IMR-90 (cell line): ENCODE measurements around the gene WNK1.
"Not testable (repeated sequence)": the region's sequence is repeated elsewhere in the genome, so short reads cannot be mapped to it uniquely, and the experiment has no call there.

Experiments
- BHLHE40 ChIP-seq: fragments of 150-350 bp; IDR thresholded peaks from 2 replicates; pipeline ENCODE4 v1.6.1; 2016; ENCODE audit warnings: mild to moderate bottlenecking, low read depth, low read length
- CEBPB ChIP-seq: IDR thresholded peaks from 2 replicates; pipeline ENCODE4 v1.6.1; 2012; ENCODE audit warnings: low read depth, low read length, improper control_type of control experiment
- CTCF ChIP-seq: conservative IDR thresholded peaks from 2 replicates; pipeline ENCODE4 v1.5.1; 2012; ENCODE audit warnings: mild to moderate bottlenecking, low read depth, low read length, improper control_type of control experiment
- ELK1 ChIP-seq: fragments of 150-350 bp; IDR thresholded peaks from 2 replicates; pipeline ENCODE4 v1.6.1; 2016; ENCODE audit warnings: low read depth, mild to moderate bottlenecking, low read length, moderate library complexity, borderline replicate concordance
- MAFK ChIP-seq: IDR thresholded peaks from 2 replicates; pipeline ENCODE4 v1.6.1; 2012; ENCODE audit warnings: low read depth, low read length, improper control_type of control experiment
- MAZ ChIP-seq: IDR thresholded peaks from 2 replicates; pipeline ENCODE4 v1.6.1; 2012; ENCODE audit warnings: low read depth, mild to moderate bottlenecking, low read length, improper control_type of control experiment, moderate library complexity, borderline replicate concordance
- POLR2A ChIP-seq: IDR thresholded peaks from 2 replicates; pipeline ENCODE4 v1.6.1; 2012; ENCODE audit warnings: mild to moderate bottlenecking, low read depth, low read length
- RAD21 ChIP-seq: IDR thresholded peaks from 2 replicates; pipeline ENCODE4 v1.6.1; 2012; ENCODE audit warnings: low read length, improper control_type of control experiment
- RCOR1 ChIP-seq: IDR thresholded peaks from 2 replicates; pipeline ENCODE4 v1.6.1; 2012; ENCODE audit warnings: mild to moderate bottlenecking, low read length, improper control_type of control experiment; ENCODE audit not compliant: insufficient replicate concordance
- RFX5 ChIP-seq: IDR thresholded peaks from 2 replicates; pipeline ENCODE4 v1.8.0; 2012; ENCODE audit warnings: low read depth, mild to moderate bottlenecking, low read length, moderate library complexity
- SMC3 ChIP-seq: fragments of 150-350 bp; IDR thresholded peaks from 2 replicates; pipeline ENCODE4 v1.6.1; 2016; ENCODE audit warnings: low read depth, mild to moderate bottlenecking, antibody characterized with exemption, low read length, moderate library complexity
- USF2 ChIP-seq: fragments of 150-350 bp; IDR thresholded peaks from 2 replicates; pipeline ENCODE4 v1.6.1; 2017; ENCODE audit warnings: mild to moderate bottlenecking, antibody characterized with exemption, low read length, low read depth

- not testable (repeated sequence) for TF ChIP-seq CTCF, MAZ, POLR2A, SMC3, USF2, RFX5, ELK1, BHLHE40, MAFK, RAD21, RCOR1, CEBPB
Measured at GRCh38 chr12:776772-777373, 24.5 kb downstream of the WNK1 start.
